BJ (cell line): ENCODE results near the gene MRPS16. TPM values are rescaled to one million over a fixed set of nuclear protein-coding genes. Genes with fewer than 3 reads are reported as not detected.
"Not testable (repeated sequence)": the region's sequence is repeated elsewhere in the genome, so short reads cannot be mapped to it uniquely, and the experiment has no call there.

Source experiments
- CTCF ChIA-PET: fragments of 350-600 bp; formaldehyde crosslinking; extraction: SDS; loops from one replicate; lab custom pipeline; 2021; ENCODE audit warnings: antibody characterized with exemption, inconsistent platforms; lab: Yijun Ruan, JAX
- POLR2A ChIA-PET: fragments of 300-600 bp; sonication (Branson Sonifier 250); formaldehyde crosslinking; extraction: SDS; loops from one replicate; lab custom pipeline; 2021; ENCODE audit warnings: antibody characterized with exemption; lab: Charles Lee
- DNase-seq: peaks from one replicate; pipeline ENCODE4 v3.0.0-alpha.2; 2011; ENCODE audit warnings: low read depth
- H3K27me3 ChIP-seq: 2 replicates; pipeline ENCODE4 v1.6.0; 2011; ENCODE audit warnings: low read length; ENCODE audit not compliant: control insufficient read depth, insufficient read depth
- H3K36me3 ChIP-seq: 2 replicates; pipeline ENCODE4 v1.5.1; 2011; ENCODE audit warnings: low read length; ENCODE audit not compliant: control insufficient read depth, insufficient read depth
- H3K4me3 ChIP-seq: 2 replicates; pipeline ENCODE4 v1.5.1; 2011; ENCODE audit warnings: low read depth, mild to moderate bottlenecking, control low read depth, low read length
- CTCF ChIP-seq: IDR thresholded peaks from 2 replicates; pipeline ENCODE4 v1.5.1; 2011; ENCODE audit warnings: low read depth, mild to moderate bottlenecking, control low read depth, inconsistent platforms, low read length, moderate library complexity; ENCODE audit not compliant: insufficient read depth
- polyA plus RNA-seq: library from polyadenylated mRNA; depleted of rRNA; stranded (reverse); fragments of >200 nt; gene quantifications from 2 replicates; pipeline ENCODE4 v1.2.3, GENCODE V29; 2011

MRPS16 gene
- polyA plus RNA-seq, 1 experiment, result 87.9 TPM

- Histone ChIP-seq H3K27me3 (peaks cover 1% of the 10 kb centered on the region), H3K4me3 (no peak overlapping the region), H3K36me3 (no peaks in the 10 kb centered on the region)
- ChIA-PET CTCF (no interaction called here), POLR2A (no interaction called here)
- no peak for DNase-seq
- TF ChIP-seq CTCF, result no peak
Measured at GRCh38 chr10:73262105-73262730, 9.8 kb upstream of the MRPS16 start.

GRCh38 chr10:73261362-73261995, 9.0 kb upstream of the MRPS16 start:
- DNase-seq, result no peak
- H3K27me3 ChIP-seq, result no peaks in the 10 kb centered on the region
- H3K36me3 ChIP-seq, result no peaks in the 10 kb centered on the region
- TF ChIP-seq CTCF, result no peak
- ChIA-PET CTCF (no interaction called here), POLR2A (no interaction called here)
- H3K4me3 ChIP-seq, result no peak overlapping the region

GRCh38 chr10:73258612-73259011, 6.2 kb upstream of the MRPS16 start:
- H3K27me3 ChIP-seq, DNase-seq, CTCF ChIA-PET, H3K4me3 ChIP-seq, POLR2A ChIA-PET, H3K36me3 ChIP-seq: not testable (repeated sequence)

GRCh38 chr10:73253225-73253555, 746 bp upstream of the MRPS16 start:
- Histone ChIP-seq H3K36me3 (0 out of 2 replicates have a peak, but pooled peaks cover 3% of the 10 kb centered on the region), H3K4me3 (peak overlapping the region; percentile 83), H3K27me3 (no peaks in the 10 kb centered on the region)
- no peak for DNase-seq
- ChIA-PET POLR2A (no interaction called here), CTCF (interaction anchor here (1.4 to 3.0 kb wide), 2 partner anchors 11 to 20 kb away, joined by 3 to 13 read pairs; no protein-coding TSS in a partner anchor)
- TF ChIP-seq CTCF, result no peak

- H3K4me3 ChIP-seq, result peak overlapping the region; percentile 83
- POLR2A ChIA-PET, result no interaction called here
- CTCF ChIA-PET, result interaction anchor here (0.6 kb wide), 1 partner anchor 526 kb away, joined by 3 read pairs; no protein-coding TSS in a partner anchor
Measured at GRCh38 chr10:73251683-73252444, 580 bp downstream of the MRPS16 start.

More at GRCh38 chr10:73251683-73252444, 580 bp downstream of the MRPS16 start:
- Histone ChIP-seq H3K36me3 (0 out of 2 replicates have a peak, but pooled peaks cover 3% of the 10 kb centered on the region), H3K27me3 (no peaks in the 10 kb centered on the region)
- DNase-seq, result no peak
- TF ChIP-seq CTCF, result no peak
